BE2C (cell line): ENCODE data around the gene LTBP2.

Experiments
- DNase-seq: peaks from one replicate; pipeline ENCODE4 v3.0.0-alpha.2; 2020
- H3K27me3 ChIP-seq: fragments of 250-450 bp; sonication (Bioruptor Pico); 2 replicates; pipeline ENCODE4 v1.5.1; 2020; ENCODE audit warnings: mild to moderate bottlenecking
- H3K36me3 ChIP-seq: fragments of 250-450 bp; sonication (Bioruptor Pico); 2 replicates; pipeline ENCODE4 v1.5.1; 2020; ENCODE audit warnings: mild to moderate bottlenecking
- H3K4me1 ChIP-seq: fragments of 250-450 bp; sonication (Bioruptor Pico); 2 replicates; pipeline ENCODE4 v1.5.1; 2020
- H3K4me3 ChIP-seq: 2 replicates; pipeline ENCODE4 v1.5.1; 2011; ENCODE audit warnings: low read depth, low read length
- H3K9me3 ChIP-seq: fragments of 250-450 bp; sonication (Bioruptor Pico); 2 replicates; pipeline ENCODE4 v1.5.1; 2020
- TF ChIP-seq, protein P1 (sequence below): IDR thresholded peaks from 2 replicates; pipeline ENCODE4 v1.5.1; 2012; ENCODE audit warnings: mild to moderate bottlenecking, low read depth, low read length

Gene LTBP2

DNA sequence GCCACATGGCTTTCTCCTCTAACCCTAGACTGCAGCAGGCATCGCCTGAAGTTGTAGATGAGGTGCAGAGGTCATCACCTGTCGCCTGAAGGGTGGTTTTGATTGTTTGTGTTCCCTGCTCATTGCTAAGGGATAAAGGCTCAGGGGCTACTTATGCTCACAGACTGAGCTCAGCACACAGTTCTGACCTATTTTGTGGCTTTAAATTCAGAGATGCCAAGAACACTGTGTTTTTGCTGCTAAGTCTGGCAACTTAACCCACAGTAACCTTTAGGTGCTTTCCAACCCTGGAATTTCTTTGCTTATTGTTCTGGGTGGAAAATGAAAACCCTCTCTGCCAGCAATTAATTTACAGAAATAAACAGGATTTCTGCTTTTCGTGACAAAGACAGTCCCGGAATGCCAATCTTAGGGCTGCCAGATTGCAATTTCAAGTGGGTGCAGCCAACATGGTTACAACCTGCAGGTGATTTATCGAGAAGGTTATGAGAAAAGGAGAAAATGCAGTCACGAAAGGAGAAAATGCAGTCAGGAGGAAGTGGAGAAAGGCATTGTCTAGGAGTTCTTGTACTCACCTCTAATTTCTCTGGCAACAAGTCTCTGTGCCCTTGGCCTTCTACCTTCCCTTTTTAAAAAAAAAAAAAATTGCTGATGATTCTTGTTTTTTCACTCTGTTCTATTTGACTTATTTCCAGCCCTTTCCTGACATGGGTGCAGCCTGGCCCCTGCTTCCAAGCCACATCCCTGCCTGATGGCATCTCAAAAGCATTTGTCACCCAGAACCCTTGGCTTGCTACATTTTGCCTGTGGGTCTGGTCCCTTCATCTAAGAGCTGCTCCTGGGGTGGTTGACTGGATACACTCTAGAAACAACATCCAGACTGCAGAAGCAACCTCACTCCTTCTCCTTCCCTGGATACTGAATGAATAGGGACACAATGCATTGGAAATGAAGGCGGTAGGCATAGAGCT is 142.2 kb downstream of the LTBP2 start:
- no peaks in the 10 kb centered on the region for H3K4me1 ChIP-seq
- DNase-seq: no peak
- TF ChIP-seq, protein P1, sequence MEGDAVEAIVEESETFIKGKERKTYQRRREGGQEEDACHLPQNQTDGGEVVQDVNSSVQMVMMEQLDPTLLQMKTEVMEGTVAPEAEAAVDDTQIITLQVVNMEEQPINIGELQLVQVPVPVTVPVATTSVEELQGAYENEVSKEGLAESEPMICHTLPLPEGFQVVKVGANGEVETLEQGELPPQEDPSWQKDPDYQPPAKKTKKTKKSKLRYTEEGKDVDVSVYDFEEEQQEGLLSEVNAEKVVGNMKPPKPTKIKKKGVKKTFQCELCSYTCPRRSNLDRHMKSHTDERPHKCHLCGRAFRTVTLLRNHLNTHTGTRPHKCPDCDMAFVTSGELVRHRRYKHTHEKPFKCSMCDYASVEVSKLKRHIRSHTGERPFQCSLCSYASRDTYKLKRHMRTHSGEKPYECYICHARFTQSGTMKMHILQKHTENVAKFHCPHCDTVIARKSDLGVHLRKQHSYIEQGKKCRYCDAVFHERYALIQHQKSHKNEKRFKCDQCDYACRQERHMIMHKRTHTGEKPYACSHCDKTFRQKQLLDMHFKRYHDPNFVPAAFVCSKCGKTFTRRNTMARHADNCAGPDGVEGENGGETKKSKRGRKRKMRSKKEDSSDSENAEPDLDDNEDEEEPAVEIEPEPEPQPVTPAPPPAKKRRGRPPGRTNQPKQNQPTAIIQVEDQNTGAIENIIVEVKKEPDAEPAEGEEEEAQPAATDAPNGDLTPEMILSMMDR: no peak
- H3K27me3 ChIP-seq: peaks cover 47% of the 10 kb centered on the region
- H3K36me3 ChIP-seq: no peaks in the 10 kb centered on the region
- H3K4me3 ChIP-seq: no peak overlapping the region
- H3K9me3 ChIP-seq: no peaks in the 10 kb centered on the region

DNA sequence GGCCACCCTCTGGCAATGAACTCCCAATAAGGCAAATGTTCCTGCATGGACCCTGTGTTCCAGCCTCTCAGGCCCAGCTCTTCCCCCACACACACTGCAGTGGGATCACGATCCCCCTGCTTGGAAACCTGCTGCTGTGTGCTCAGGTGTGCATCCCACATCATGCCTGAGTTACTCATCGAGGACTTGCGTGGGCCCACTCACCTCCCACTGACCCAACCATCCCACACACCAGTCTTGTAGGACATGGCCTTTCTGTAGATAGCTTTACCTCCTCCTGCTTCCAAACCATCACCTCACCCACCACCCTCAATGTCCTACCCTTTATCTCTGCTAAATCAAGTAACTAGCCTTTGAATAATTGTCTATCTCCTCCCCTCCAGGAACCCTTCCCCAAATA is 143.5 kb downstream of the LTBP2 start:
- H3K4me3 ChIP-seq: no peak overlapping the region
- TF ChIP-seq, protein P1: no peak
- H3K36me3 ChIP-seq: no peaks in the 10 kb centered on the region
- H3K27me3 ChIP-seq: peaks cover 51% of the 10 kb centered on the region
- no peaks in the 10 kb centered on the region for H3K4me1 ChIP-seq
- no peaks in the 10 kb centered on the region for H3K9me3 ChIP-seq
- no peak for DNase-seq

DNA sequence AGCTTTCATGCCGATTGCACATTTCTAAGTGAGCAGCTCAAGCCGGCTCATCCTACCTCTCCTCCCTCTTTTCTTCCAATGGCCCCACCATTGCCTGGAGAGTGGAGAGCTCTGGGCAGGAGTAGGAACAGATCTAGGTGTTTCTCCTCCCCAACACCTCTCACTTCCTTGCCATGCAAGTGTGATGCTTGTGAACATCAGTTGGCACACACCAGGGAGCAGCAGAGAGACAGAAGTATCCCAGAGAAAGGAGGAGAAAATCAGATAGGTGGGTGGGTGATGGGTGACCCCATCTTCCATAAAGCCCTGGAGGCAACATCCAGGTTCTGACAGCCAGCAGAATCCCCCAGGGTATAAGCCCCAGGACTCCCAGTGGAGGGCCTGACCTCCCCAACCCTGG is 146.7 kb downstream of the LTBP2 start:
- TF ChIP-seq, protein P1: no peak

DNA sequence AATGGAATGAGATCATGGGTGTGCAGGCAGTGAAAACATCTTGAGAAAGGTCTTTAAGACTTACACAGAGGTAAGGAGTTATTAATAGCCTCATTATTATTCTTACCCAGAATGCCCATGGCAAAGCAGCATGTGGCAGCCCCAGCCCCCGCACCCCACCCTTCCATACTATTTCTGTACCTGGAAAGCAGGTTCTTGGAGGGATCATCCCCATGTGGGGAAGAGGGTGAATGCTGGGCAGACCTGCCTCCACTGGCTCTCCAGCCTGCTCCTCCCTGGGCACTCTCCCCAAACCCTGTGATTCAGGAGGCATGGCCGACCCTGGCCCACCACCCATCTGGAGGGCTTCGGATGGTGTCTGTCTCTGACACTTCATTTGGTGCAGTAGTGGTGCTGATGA is 147.3 kb downstream of the LTBP2 start:
- DNase-seq: no peak

More for the DNA sequence above, 146.7 kb downstream of the LTBP2 start:
- Histone ChIP-seq H3K4me3 (no peak overlapping the region), H3K4me1 (no peaks in the 10 kb centered on the region), H3K36me3 (no peaks in the 10 kb centered on the region), H3K27me3 (peaks cover 41% of the 10 kb centered on the region), H3K9me3 (no peaks in the 10 kb centered on the region)
- no peak for DNase-seq

DNA sequence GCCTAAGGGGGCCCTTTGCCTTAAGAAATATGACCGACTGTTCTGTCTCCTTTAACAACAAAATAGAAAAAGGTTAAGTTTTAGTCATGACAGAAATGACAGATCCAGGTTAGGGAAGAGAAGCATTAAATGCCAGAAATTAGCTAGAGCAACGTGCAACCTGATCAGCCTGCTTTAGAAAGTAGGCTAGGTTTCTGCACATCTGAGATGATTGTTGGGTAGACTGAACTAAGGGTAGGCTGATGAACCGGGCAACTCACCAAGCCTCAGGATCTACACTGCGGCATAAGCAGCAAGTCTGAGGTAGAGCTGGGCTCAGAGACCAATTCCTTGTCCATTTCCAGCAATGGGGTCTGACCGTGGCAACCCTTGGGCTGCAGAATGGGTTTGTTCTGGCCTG is 148.3 kb downstream of the LTBP2 start:
- TF ChIP-seq, protein P1: no peak
- H3K36me3 ChIP-seq: no peaks in the 10 kb centered on the region
- no peaks in the 10 kb centered on the region for H3K9me3 ChIP-seq
- DNase-seq: no peak
- H3K4me1 ChIP-seq: no peaks in the 10 kb centered on the region
- H3K27me3 ChIP-seq: peaks cover 30% of the 10 kb centered on the region
- no peak overlapping the region for H3K4me3 ChIP-seq

More for the DNA sequence above, 147.3 kb downstream of the LTBP2 start:
- Histone ChIP-seq H3K36me3 (no peaks in the 10 kb centered on the region), H3K27me3 (peaks cover 35% of the 10 kb centered on the region), H3K4me3 (no peak overlapping the region), H3K4me1 (no peaks in the 10 kb centered on the region), H3K9me3 (no peaks in the 10 kb centered on the region)
- TF ChIP-seq, protein P1: no peak

DNA sequence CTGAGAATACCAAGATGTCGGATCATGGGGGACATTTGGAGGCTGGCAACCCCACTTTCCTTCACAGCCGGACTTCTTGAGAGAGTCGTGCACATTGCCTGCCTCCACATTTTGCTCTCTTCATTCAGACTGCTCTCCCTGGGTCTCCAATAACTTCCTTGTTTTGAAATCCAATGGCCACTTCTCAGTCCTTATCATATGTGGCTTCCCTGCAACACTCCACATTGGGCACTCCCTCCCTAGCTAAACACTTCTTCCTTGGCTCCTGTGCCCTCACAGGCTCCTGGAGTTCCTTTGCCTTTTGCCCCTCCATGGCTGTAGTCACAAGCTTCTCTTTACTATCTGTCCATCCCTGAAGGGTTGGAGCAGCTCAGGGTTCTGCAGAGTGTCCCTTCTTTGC is 149.0 kb downstream of the LTBP2 start:
- no peaks in the 10 kb centered on the region for H3K9me3 ChIP-seq
- no peaks in the 10 kb centered on the region for H3K36me3 ChIP-seq
- no peak overlapping the region for H3K4me3 ChIP-seq
- TF ChIP-seq, protein P1: no peak
- DNase-seq: no peak
- no peaks in the 10 kb centered on the region for H3K4me1 ChIP-seq
- H3K27me3 ChIP-seq: peaks cover 29% of the 10 kb centered on the region
